CD4-positive, alpha-beta T cell treated with Interleukin-10 for 1 hour (primary cell): Measurements from ENCODE around the gene EPC2.

Source experiments
- DNase-seq: peaks from one replicate; pipeline ENCODE4 v3.0.0-alpha.2; 2020

EPC2 gene

DNA sequence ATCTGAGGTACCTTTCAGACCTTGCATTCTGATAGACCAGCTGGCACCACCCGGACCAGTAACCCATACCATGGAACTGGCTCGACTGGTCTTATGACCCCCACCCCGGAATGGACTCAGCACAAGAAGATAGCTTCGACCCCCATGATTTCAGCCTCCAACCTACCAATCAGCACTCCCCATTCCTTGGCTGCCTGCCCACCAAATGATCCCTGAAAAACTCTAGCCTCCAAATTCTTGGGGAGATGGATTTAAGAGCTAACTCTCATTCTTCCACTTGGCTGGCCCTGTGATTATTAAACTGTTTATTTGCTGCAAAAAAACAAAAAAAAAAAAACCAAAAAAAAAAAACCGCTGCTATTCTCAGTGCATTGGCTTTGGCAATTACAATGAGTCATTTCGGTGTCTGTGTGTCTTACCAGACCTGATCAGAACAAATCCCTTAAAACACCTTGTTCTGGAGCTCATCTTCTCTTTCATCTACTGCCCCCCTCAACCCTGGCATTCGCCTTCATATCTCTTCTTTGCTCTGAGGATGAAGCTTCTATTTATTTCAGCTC lies 170.4 kb downstream of the EPC2 start:
- DNase-seq, result no peak

DNA sequence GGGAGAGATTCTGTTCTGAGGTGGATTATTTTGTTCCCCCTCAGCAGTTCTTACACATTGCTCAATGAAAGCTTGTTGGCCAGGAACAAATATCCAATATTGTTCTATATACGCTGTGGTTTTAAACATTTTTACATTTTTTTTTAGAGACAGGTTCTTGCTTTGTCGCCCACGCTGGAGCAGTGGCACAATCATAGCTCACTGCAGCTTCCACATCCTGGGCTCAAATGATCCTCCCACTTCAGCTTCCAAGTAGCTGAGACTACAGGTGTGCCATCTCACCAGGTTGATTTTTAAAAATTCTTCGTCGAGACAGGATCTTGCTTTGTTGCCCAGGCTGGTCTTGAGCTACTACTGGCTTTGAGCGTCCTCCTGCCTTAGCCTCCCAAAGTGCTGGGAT lies 171.6 kb downstream of the EPC2 start:
- DNase-seq, result no peak

GRCh38 chr2:148817210-148817708 lies 172.7 kb downstream of the EPC2 start:
- no peak for DNase-seq

DNA sequence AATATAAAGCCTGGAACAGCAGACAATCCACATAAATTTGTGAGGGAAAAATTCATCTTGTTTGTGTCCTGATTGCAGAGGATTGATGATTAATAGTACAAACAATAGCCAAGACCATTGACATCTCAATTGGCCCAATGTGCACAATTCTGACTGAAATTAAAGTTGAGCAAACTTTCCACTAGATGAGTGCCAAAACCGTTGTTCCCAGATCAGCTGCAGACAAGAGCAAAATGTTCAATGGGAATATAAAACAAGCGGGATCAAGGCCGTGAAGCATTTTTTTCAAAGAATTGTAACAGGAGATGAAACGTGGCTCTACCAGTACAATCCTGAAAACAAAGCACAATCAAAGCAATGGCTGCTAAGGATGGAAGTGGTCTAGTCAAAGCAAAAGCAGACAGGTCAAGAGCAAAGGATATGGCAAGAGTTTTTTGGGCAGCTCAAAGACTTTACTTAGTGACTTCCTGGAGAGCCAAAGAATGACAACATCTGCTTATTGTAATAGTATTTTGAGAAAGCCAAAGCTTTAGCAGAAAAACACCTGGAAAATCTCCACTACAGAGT lies 174.6 kb downstream of the EPC2 start:
- no peak for DNase-seq

GRCh38 chr2:148824190-148824589 lies 179.6 kb downstream of the EPC2 start:
- DNase-seq, result no peak

DNA sequence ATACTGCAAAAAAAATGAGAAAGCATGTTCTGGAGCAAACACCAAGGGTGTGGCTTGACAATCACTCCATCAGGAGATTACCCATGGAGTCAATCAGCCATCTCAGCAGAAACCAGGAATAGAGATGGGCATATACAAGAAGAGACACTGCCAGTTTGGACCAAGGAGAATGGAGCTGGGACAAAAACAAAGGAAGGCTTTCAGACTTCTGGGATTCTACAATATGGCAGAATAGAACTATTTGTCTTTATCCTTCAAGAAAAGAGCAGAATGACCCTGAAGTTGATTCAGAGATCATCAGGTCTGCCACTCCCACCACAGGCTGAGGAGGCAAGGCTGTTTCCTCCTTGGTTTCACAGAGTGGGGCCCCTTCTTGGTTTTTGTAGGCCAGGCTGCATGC lies 182.2 kb downstream of the EPC2 start:
- no peak for DNase-seq

- no peak for DNase-seq
Observed at GRCh38 chr2:148828941-148829340, 184.4 kb downstream of the EPC2 start.

- DNase-seq, result no peak
Observed at GRCh38 chr2:148829618-148830017, 185.1 kb downstream of the EPC2 start.

GRCh38 chr2:148832637-148833036 lies 188.1 kb downstream of the EPC2 start:
- DNase-seq, result no peak
